Cardiac septum (tissue), 1 donor: ENCODE measurements around the gene RASSF10. TPM values are rescaled to one million over a fixed set of nuclear protein-coding genes. Genes with fewer than 3 reads are reported as not detected.

ENCODE experiments used
- DNase-seq: peaks from one replicate; pipeline ENCODE4 v3.0.0-alpha.2; 2020; ENCODE audit warnings: low spot score
- intact Hi-C: fragments of 100-400 bp; cut with DNase I; formaldehyde crosslinking; loops from one replicate; pipeline ENCODE4 v1.14.0; 2022
- total RNA-seq: library from RNA; stranded (reverse); fragmentation: NEBNext Ultra II Directional; extraction: Animal tissue kit (Norgen Biotek cat#: 25700); gene quantifications from one replicate; pipeline ENCODE4 v1.2.1, GENCODE V29; 2021
- donor health status: DM: no; HTN: no; CAD: no.

RASSF10 gene
- total RNA-seq, 1 donor from 2014 or later, result 0.08 TPM

DNA sequence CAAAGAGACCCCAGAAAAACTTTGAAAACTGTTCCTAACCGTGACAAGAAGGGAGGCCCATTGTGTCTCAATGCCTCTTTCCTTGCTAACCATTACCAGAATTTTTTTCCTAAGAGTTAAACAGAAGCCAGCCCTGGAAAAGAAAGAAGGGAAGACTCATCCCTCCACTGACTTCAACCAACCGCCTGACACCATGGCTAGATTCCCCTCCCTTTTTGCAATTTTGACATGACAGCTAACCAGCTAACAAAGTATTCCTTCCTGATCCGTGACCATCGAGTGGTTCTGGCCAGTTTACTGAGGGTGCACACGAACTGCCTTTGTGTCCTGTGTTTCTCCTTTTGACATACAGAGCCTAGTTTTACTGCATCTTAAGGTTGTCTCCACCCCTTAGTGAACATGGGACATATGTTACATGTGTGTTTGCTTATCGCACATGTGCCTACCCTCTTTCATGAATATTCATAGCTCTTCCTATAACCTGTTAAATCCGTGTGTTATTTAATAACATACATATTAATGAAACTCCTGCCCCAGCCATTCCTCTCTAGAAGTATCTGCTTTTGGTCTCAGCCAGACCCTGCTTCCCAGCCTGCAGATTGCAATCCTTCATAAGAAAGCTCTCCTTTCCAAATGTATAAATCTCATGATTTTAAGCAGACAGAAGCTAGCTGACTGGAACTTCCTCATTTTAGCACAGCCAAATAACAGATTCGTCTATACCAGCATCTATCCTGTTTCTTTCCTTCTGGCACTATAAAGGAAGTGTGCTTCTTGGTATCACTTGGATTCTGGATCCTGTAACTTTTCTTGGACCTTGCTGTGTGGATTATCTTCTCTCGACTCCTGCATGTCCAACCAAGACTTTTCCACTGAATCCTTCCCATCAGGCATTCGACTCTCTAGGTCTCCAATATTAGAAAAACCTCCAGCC lies 37.8 kb downstream of the RASSF10 start:
- no peak for DNase-seq
- intact Hi-C loops, result no loop called here

DNA sequence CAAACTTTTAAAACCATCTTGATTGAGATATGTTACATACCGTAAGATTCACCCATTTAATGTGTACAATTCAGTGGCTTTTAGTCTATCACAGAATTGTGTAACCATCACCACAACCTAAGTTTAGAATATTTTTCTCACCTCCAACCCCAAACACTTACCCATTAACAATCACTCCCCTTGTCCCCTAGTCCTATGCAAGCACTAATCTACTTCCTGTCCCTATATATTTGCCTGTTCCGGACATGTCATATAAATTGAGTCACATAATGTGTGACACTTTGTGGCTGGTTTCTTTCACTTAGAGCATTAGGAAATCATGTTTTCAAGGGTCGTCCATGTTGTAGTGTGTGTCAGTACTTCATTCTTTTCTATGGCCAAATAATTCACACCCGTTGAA lies 38.8 kb downstream of the RASSF10 start:
- intact Hi-C loops, result no loop called here
- DNase-seq, result no peak

DNA sequence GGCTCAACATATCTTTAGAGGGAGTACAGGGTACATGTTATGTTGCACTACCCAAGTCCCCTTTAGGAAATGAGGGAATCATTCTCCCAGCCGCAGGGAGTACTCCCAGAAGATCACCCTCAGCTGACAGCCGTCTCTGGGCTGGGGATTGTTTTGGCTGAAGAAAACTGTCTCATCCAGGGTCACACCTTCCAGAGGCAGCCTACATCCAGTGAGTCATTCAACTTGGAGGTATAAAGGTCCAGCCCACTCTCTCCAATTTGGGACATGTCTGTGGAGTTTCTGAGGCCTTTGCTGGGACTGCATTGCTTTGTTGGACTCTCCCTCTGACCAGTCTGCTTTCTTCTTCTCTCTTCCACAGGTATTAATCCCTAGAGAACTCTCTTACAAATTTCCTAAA lies 42.1 kb downstream of the RASSF10 start:
- DNase-seq, result no peak
- intact Hi-C loops, result no loop called here

DNA sequence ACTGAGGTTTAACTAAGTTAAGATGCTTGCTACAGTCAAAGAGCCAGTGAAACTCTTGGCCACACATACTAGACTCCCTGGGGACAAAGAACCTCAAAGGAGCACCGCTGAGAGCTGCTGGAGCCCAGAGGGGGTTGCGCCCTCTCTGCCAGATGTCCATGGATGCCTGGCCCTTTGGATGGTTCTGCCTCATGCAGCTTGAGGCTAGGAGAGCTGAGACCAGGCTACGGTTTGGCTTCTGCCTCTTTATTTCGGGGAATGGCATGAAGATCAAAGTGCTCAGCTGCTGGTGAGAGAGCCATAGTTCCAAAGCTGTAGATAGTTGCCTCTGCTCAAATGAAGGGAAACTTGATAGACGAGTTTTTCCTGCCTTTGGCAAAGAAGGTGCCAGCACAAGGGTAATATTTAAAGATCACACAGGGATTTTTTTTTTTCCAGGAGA lies 43.0 kb downstream of the RASSF10 start:
- intact Hi-C loops, result no loop called here
- DNase-seq, result no peak

DNA sequence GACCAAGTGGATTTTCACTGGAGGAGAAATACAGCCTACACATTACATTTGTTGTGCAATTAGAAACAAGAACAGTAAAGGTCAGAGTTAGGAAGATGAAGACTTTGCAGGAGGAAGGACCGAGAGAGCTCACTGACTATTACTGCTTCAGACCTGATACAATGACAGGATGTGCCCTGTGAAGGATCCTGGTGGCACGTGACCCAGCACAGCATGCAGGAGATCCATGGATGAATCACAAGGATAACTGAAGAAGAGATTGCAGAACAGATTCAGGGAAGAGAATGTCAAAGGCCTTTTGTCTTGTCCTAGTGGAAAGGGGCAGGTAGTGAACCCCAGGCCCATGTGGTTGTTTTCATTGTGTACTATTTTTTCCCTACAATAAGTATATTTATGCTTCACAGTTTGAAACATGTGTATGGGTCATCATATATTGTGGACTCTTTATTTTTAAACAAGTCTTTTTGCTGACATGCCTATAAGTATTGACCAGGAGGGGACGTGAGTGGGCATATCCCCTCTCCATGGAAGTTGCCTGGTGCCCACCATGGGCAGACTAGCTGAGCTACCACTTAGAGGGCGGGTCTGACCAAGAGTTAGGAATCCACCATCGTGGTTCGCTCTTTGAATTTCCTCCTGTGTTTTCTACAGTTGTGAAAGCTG lies 44.3 kb downstream of the RASSF10 start:
- no peak for DNase-seq
- intact Hi-C loops, result no loop called here

DNA sequence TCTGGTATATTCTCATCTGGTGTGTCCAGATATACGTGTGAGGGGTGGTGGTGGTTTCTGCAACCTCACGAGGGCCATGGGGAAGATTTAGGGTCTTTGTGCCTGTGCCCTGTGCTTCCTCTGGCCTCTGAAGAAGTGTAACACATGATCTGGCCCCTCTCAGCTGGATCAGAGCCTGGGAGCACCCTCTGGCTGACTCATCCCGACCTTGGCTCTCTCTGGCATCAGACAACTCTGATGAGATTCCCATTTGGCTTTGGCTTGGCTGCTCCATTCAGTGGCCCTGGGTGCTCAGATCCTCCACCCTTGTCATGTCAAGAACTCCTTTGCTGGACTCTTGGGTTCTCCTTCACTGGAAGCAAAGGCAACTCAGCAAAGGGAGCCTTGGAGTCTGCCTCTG lies 45.2 kb downstream of the RASSF10 start:
- DNase-seq, result no peak
- intact Hi-C loops, result no loop called here

DNA sequence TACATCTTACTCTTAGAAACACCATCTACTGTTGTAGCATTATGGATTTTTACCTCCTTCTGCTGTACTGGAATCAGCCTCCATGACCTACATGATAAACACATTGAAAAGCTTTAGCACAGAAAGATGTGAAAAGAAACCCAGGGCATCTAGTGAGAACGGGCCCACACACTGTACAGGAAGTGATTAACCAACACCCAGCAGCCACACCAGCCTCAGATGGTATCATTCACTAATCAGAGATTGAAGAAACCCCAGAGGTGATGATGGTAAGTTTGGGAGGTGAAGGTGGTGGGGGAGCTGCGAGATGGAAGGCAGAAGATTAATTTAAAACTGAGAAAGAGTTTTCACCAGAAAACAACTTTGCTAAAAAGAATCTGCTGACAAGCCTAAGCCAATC lies 46.1 kb downstream of the RASSF10 start:
- DNase-seq, result no peak
- intact Hi-C loops, result no loop called here

DNA sequence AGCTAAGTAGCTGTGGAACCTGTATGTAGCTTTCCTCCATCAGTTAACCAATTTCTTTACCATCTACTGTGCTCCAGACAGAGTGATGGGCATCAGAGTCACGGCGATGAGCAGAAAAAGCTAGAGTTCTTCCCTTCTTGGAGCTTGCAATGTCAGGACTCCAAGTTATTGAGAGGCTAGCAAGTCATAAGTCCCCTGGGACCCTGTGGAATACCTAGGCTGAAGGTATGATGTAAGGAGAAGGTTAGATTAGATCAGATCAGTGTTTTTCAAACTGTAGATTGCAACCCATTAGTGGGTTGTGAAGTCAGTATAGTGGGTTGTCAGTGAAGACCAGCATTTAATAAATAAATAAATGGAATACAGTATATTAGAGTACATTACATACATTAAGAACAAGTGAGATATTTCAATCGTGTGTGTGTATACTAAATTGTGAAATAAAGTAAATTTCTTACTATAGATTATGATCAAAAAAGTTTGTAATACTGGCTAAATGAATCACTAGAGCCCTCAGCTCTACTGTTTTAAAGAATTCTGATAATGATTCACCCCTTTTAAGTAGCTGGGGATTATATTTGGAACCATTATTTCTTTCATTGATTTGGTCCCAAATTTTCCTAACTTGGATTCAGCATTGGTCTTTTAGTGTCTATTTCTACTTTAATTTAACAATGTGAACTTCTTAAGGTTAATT lies 52.3 kb downstream of the RASSF10 start:
- intact Hi-C loops, result no loop called here
- no peak for DNase-seq
